PFSK-1 (cell line): ENCODE measurements around the gene NPHP4.

Source experiments
- FOXP2 ChIP-seq: optimal IDR thresholded peaks from 2 replicates; pipeline ENCODE3; 2011; ENCODE audit warnings: borderline replicate concordance, control low read depth, inconsistent platforms; ENCODE audit not compliant: insufficient read depth; ENCODE audit errors: extremely low read length, extremely low read depth
- POLR2AphosphoS5 ChIP-seq: IDR thresholded peaks from 2 replicates; pipeline ENCODE4 v1.6.1; 2012; ENCODE audit warnings: low read depth, mild to moderate bottlenecking, control low read depth, low read length, moderate library complexity
- REST ChIP-seq, 2 experiments: IDR thresholded peaks; 2 replicates each; pipeline versions ENCODE4 v1.6.1 to v1.8.0; 2011 to 2012; ENCODE audit warnings: low read depth in 2 of 2, low read length in 2 of 2, control low read depth in 1 of 2, inconsistent platforms in 1 of 2, mild to moderate bottlenecking in 1 of 2, moderate library complexity in 1 of 2; ENCODE audit not compliant: insufficient read depth in 1 of 2
- SIN3A ChIP-seq: IDR thresholded peaks from 2 replicates; pipeline ENCODE4 v1.6.1; 2012; ENCODE audit warnings: mild to moderate bottlenecking, low read length, moderate library complexity, borderline replicate concordance; ENCODE audit not compliant: insufficient read depth
- TAF1 ChIP-seq: IDR thresholded peaks from 2 replicates; pipeline ENCODE4 v1.6.1; 2012; ENCODE audit warnings: low read length, control low read depth, borderline replicate concordance; ENCODE audit not compliant: insufficient read depth

Gene NPHP4

GRCh38 chr1:5901150-5901549 is 91.1 kb downstream of the NPHP4 start:
- no peak for TF ChIP-seq POLR2AphosphoS5
- TF ChIP-seq TAF1: no peak
- no peak for TF ChIP-seq SIN3A
- no peak for TF ChIP-seq FOXP2
- no peak for TF ChIP-seq REST (IDR thresholded peaks at IDR 0.05; ENCODE audit: insufficient read depth in 1 of 2, low read depth in 2 of 2, low read length in 2 of 2)

GRCh38 chr1:5898266-5898665 is 94.0 kb downstream of the NPHP4 start:
- TF ChIP-seq POLR2AphosphoS5: no peak
- no peak for TF ChIP-seq FOXP2
- no peak for TF ChIP-seq SIN3A

GRCh38 chr1:5896706-5897660 is 95.2 kb downstream of the NPHP4 start:
- TF ChIP-seq POLR2AphosphoS5 (no peak), REST (IDR thresholded peaks at IDR 0.05; ENCODE audit: insufficient read depth in 1 of 2, low read depth in 2 of 2, low read length in 2 of 2) (no peak), TAF1 (no peak), SIN3A (no peak), FOXP2 (no peak)

- TF ChIP-seq REST (IDR thresholded peaks at IDR 0.05; ENCODE audit: insufficient read depth in 1 of 2, low read depth in 2 of 2, low read length in 2 of 2): no peak
- no peak for TF ChIP-seq TAF1
- TF ChIP-seq SIN3A: no peak
- TF ChIP-seq FOXP2: no peak
- TF ChIP-seq POLR2AphosphoS5: no peak
Measured at GRCh38 chr1:5895446-5896406, 96.5 kb downstream of the NPHP4 start.

GRCh38 chr1:5892329-5892728 is 99.9 kb downstream of the NPHP4 start:
- TF ChIP-seq FOXP2 (no peak), SIN3A (no peak), POLR2AphosphoS5 (no peak), REST (IDR thresholded peaks at IDR 0.05; ENCODE audit: insufficient read depth in 1 of 2, low read depth in 2 of 2, low read length in 2 of 2) (no peak), TAF1 (no peak)
